Embryonic facial prominence (tissue), 1 donor: ENCODE measurements around the gene AHI1.
"Not testable (repeated sequence)": the region's sequence is repeated elsewhere in the genome, so short reads cannot be mapped to it uniquely, and the experiment has no call there.

Experiments
- DNase-seq: peaks from one replicate; pipeline ENCODE4 v3.0.0-alpha.2; 2016; ENCODE audit errors: extremely low spot score

The AHI1 gene

DNA sequence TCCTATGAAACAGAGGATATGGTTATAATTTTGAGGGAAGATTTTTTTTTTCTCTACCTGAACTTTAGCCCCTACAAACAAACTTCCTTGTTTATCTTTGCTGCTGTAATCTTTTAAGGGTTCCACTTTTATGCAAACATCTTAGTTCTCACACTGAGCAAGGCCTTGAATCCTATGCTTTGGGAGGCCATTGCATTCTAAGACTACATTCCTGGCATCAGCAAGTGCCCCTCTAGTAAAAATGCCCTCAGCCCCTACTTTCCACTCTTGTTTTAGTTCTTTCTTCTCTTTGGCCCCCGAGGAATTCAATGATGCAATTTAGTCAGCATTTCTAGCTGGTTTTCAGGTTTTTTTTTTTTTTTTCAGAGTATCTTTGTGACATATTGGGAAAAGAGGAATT, 8.1 kb upstream of the AHI1 start:
- no peak for DNase-seq

DNA sequence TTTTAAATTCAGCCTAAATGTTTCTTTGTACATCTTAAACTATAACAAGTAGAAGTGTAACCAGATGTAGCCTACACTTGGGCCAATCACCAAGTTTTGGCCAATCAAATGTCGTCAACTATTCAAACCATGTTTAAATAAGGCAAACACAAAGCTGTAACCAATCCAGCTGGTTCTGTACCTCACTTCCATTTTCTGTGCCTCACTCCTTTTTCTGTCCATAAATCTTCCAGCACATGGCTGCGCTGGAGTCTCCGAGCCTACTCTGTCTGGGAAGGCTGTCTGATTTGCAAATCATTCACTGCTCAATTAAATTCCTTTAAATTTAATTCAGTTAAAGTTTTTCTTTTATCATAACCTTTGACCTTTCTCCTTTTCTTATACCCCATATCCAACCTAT, 7.7 kb upstream of the AHI1 start:
- no peak for DNase-seq

- DNase-seq: no peak
Measured at GRCh38 chr6:135504734-135505133, 7.2 kb upstream of the AHI1 start.

DNA sequence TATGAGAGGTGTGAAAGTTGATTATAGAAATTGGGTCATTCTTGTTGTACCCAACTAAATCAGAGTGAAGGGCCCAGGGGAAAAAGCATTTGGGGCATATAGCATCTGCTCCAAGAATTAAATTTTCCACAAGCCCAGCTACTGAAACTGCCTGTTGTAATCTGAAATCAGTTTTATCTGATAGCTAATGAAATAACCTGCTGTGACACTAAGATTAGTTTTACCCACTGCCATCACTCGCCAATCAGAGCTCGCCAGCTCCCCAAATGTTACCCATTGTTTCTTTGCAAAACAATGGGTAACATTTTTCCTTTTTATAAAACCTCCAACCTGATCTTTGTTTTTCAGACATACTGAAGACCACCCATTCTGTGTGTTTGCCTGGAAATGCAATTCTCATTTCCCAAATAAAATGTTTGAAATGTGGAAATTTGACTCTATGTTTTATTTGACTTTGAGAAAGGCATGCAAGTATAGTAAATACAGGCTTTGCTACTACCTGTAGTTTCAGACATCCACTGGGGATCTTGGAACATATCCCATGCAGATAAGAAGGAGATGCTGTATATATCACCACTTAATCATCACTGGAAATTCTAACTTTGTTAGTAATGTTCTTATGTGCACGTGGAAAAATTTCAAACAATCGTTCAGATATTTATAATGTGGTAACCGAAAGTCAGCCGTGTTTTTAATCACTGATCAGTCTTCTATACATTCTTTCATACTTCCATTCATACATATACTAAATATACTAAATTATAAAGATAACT, 6.3 kb upstream of the AHI1 start:
- DNase-seq: no peak

DNA sequence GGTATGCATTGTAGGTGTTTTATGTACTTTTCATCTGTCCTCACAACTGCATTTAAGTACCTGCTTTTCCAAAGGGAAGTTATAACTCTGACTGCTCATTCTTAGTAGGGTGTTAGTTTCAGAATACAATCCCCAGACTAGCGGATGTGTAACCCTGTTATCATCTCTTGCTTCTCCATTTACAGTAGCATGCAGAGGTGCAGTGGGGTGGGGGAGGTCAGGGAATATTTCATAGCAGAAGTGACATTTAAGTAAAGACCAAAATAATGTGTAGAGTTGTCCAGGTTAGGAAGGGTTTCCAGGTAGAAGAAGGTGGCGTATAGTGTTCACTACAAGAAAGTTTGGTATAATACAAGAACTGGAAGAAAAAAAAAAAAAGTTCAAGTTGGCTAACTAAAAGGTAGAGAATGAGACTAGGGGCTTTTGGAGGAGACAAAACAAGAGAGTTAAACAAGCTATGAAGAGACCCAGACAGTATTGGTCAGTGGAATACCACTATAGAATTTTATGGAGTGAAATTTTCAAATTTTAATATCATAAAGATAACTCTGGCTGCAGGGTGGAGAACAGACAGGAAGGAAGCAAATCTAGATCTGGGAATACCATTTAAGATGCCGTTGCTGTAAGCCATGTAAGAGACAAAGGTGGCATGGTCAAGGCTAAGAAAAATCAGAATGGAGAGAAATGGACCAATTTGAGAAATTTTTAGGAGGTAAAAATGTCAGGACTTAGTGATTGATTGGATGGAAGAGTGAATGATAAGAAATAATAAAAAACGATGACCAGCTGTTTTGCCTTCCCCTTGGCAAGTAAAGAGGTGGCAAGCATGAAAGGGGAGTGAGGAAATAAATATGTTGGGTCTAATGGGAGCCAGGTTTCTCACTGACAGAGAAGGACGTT, 2.2 kb upstream of the AHI1 start:
- no peak for DNase-seq

DNA sequence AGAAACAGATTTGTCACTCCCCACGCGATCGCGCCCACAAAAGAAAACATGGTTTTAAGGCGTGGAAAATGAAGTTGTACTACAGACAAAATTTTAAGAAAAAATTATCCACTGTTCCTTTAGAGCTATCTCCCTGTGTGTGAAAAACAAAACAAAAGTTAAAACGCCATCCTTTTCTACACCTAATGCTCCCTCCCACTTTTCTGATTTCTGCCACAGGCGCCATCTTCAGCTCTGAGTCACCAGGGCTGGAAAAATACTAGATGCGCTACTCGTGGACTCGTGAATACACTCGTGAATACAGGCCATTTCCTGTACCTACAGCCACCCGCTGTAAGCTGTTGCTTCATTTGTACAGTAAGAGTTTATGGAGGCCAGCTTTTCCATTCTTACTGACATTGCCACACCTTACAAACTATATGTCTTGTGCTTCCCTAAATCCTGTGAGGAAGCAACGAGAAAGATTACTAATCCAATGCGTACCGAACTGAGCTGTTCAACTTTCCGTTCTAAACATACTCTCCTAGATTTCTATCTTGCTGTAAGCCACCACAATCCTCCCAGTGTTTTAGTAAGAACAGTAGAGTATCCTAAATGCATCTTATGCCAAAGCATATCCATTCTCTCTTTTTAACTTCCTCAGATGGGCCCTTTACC, 773 bp upstream of the AHI1 start:
- DNase-seq: peak; percentile 76

DNA sequence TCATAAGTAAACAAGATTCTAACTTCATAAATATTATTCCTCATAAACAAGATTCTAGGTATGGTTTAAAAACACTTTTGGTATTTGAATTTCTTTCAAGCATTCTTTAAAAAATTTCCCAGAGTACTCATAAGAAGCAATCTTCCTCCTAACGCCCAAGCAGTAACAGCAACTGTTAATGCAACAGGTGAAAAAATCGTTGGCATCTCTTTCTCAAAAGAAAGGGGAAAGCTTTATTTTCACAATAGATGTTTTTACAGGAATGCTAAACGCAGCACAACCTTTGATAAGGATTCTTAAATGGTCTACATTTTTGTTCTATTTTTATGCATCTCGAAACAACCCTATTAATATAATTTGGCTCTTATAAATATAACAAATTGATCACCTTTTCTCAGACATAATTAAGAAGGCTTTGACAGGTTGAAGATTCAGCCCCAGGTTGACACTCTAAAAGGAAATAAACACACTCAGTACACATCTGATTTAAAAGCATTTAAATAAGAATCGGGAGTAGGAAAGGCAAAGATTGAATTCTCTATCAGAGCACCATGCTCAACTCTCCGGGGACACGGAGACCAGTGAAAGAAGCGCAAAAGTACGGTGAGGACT, 634 bp downstream of the AHI1 start:
- DNase-seq: no peak

GRCh38 chr6:135493218-135493961, 4.2 kb downstream of the AHI1 start:
- DNase-seq: no peak

DNA sequence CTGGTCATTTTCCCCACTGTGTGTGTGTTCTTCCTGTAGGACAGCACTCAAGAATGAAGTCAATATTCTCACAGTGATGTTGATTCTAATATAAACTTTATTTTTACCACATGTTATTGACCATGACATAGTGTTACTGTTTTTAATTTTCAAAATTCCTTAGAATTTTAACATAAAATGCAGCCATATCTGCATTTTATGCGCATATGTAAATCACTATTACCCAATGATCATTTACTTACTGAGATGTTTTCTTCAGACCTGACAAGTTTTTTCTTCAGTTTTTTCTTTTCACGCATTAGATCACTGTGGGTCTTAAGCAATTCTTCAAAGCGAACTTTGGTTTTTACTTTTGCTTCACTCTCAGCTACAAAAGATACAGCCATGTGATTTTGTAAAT, 7.2 kb downstream of the AHI1 start:
- DNase-seq: no peak

DNA sequence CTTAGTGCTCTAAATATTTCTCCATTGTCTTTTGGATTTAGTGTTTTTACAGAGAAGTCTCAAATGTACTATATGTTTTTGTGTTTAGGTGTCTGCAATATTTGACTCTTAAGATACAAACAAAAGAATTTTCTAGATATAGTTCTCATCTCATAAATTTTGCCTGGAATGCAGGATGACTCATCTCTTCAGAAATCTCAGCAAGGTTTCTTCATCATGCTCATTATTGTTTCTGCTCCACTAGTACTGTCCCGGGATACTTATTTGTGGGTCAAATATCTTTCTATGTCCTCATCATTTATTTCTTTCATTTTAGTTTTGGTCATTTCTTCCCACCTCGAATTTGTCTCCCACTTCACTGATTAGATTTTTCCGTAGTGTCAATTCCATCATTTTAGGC, 9.5 kb downstream of the AHI1 start:
- no peak for DNase-seq

- DNase-seq: not testable (repeated sequence)
Measured at GRCh38 chr6:135483903-135484302, 13.6 kb downstream of the AHI1 start.

DNA sequence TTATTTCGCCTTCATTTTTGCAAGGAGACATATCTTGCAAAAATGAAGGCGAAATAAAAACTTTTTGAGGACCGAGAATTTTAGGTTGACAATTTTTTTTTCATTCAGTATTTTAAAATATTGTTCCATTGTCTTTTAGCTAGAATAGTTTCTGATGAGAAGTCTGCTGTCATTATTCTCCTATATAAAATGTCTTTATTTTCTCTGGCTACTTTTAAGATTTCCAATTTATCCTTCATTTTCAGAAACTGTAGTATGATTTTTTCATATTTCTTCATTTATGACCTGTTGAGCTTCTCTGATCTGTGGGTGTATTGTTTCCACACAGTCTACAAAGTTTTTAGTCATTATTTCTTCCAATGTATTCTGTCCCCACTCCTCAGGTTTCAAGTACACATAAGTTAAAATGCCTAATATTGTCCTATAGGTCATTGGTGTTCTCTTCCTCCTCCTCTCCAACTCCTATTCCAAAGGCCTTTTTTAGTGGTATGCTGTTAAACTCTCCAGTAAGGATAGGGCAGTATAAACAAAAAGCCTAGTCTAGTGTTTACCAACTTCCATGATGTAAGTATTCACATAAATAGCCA, 15.7 kb downstream of the AHI1 start:
- DNase-seq: no peak

GRCh38 chr6:135479601-135480000, 17.9 kb downstream of the AHI1 start:
- no peak for DNase-seq

DNA sequence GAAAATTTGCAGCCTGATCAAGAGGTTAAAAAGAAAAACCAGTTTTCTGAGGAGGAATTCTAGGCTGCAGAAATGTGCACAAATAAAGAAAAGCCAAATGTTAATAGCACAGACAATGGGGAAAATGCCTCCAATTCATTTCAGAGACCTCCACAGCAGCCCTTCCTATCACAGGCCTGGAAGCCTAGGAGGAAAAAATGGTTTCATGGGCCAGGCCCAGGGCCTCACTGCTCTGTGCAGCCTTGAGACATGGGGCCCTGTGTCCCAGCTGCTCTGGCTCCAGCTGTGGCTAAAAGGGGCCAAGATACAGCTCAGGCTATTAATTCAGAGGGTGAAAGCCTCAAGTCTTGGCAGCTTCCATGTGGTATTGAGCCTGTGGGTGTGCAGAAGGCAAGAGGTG, 18.9 kb downstream of the AHI1 start:
- DNase-seq: no peak

DNA sequence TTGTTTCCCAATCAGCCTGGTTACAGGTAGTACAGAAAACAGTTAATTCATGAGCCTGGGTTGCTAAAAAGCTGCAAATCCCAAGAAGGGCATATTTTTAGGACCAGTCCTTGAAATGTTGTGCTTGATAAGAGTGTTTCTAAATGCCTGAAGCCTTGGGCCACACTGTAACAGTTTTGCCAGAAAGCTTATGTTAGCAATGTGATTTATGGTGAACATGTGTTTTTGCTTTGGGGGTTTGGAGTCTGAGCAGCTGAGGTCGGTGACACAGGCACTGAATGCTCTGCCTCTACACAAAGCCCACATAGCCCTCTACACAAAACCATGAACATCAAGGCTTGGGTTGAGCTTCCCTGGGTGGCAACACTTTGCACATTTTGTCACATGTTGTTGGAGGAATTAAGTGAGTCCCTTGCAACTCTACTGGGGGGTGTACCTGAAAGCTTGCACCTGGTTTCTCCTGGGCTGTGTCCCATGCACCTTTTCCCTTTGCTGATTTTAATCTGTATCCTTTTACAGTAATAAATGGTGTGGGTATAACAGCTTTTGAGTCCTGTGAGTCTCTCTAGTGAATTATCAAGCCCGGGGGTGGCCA, 22.2 kb downstream of the AHI1 start:
- no peak for DNase-seq

GRCh38 chr6:135474362-135474761, 23.2 kb downstream of the AHI1 start:
- DNase-seq: no peak

GRCh38 chr6:135465903-135466302, 31.6 kb downstream of the AHI1 start:
- DNase-seq: no peak

DNA sequence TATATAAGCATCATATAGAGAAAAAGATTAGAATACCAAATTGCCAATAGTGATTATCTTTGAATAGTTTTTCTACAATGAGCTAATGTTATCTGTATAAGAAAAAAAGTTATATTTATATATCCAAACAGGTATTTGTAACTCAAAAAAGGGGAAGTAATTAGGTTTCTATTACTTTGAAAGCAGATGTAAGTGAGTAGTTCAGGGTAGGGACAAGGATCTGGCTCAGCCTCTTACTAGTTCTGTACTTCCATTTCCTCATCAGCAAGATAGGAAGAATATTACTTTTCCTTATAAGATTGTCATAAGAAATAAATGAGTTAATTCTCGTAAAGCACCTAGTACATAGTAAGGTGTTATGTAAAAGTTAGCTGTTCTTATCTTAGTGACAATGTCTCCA, 32.2 kb downstream of the AHI1 start:
- DNase-seq: no peak

DNA sequence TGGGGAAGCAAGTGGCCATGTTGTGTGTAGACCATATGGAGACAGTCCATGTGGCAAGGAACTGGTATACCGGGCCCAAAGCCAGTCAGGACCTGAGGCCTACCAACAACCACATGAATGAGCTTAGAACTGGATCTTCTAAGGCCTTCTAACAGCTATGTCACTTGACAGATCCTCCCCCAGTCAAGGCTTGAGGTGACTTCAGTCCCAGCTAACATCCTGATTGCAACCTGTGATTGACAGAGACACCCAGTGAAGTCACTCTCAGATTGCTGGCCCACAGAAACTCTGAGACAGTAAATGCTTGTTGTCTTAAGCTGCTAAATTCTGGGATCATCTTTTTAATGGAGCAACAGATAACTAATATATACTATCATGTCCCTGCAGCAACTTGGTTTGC, 32.9 kb downstream of the AHI1 start:
- no peak for DNase-seq

DNA sequence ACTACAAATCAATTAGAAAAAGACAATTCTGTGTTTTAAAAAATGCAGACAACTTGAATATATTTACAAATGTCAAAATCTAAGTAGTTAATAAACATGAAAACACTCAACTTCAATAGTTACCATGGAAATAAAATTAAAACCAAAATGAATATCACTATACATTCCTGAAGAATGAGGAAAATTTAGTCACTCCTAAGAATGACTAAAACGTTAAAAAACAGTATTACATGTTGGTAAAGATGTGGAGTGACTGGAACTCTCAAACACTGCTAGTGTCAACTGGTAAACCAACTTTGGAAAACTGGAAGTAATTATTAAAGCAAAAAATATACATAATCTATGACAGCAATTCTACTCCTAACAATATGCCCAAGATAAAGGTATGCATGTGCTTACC, 36.3 kb downstream of the AHI1 start:
- DNase-seq: no peak

DNA sequence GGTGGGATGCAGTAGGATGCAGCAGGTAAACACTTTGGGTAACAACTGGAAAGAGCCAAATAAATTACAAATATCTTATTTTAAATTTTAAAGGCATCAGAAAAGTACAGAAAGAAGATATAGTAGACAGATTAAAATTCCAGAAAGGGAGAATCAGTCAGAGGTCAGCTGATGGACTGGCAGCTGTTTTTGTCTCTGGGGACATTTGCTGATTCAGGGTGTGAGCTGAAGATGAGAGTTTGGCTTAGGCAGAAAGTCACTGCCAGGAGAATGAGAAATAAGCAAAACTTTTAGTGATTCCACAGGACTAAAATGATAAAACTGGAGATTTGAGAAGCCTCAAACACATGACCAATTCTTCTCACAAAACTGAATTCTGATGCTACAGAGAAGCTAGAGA, 39.5 kb downstream of the AHI1 start:
- no peak for DNase-seq
